Measurements from ENCODE around the gene NKD1. TPM values are rescaled to one million over a fixed set of nuclear protein-coding genes. Genes with fewer than 3 reads are reported as not detected.

Gene NKD1
- total and polyA plus RNA-seq, 7 donors, result under 0.01 to 18.0 (median 6.7) TPM

- 89% methylated on average over 17 of the region's 17 CpGs for WGBS, 2 donors
- TF ChIP-seq POLR2A (IDR thresholded peaks at IDR 0.05), result no peak
- TF ChIP-seq, protein P1, sequence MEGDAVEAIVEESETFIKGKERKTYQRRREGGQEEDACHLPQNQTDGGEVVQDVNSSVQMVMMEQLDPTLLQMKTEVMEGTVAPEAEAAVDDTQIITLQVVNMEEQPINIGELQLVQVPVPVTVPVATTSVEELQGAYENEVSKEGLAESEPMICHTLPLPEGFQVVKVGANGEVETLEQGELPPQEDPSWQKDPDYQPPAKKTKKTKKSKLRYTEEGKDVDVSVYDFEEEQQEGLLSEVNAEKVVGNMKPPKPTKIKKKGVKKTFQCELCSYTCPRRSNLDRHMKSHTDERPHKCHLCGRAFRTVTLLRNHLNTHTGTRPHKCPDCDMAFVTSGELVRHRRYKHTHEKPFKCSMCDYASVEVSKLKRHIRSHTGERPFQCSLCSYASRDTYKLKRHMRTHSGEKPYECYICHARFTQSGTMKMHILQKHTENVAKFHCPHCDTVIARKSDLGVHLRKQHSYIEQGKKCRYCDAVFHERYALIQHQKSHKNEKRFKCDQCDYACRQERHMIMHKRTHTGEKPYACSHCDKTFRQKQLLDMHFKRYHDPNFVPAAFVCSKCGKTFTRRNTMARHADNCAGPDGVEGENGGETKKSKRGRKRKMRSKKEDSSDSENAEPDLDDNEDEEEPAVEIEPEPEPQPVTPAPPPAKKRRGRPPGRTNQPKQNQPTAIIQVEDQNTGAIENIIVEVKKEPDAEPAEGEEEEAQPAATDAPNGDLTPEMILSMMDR (IDR thresholded peaks at IDR 0.05), result no peak
- Histone ChIP-seq H3K9me3 (no peaks in the 10 kb centered on the region), H3K27me3 (no peaks in the 10 kb centered on the region), H3K4me3 (no peak overlapping the region), H3K4me1 (peaks cover 0 to 100% (median 96%) of the 10 kb centered on the region in 4 donors), H3K27ac (peak overlapping the region; percentile 89 to 94 (median 91)), H3K36me3 (no peaks in the 10 kb centered on the region)
- no peak for DNase-seq
- intact Hi-C loops (cut with DNase I), result no loop called here
These were observed 58.3 kb downstream of the NKD1 start for GRCh38 chr16:50606431-50607050.

GRCh38 chr16:50607051-50607431, 58.8 kb downstream of the NKD1 start:
- Histone ChIP-seq H3K36me3 (no peaks in the 10 kb centered on the region), H3K27ac (peak overlapping the region; percentile 89 to 94 (median 91)), H3K27me3 (no peaks in the 10 kb centered on the region), H3K4me1 (peaks cover 0 to 100% (median 96%) of the 10 kb centered on the region in 4 donors), H3K9me3 (no peaks in the 10 kb centered on the region), H3K4me3 (no peak overlapping the region)
- intact Hi-C loops (cut with DNase I), result no loop called here
- no peak for DNase-seq
- TF ChIP-seq EP300 (IDR thresholded peaks at IDR 0.05) (no peak), POLR2A (IDR thresholded peaks at IDR 0.05) (no peak), POLR2AphosphoS5 (IDR thresholded peaks at IDR 0.05) (no peak)
- TF ChIP-seq, protein P1 (IDR thresholded peaks at IDR 0.05), result no peak
- 79% methylated on average over 3 of the region's 3 CpGs for WGBS, 2 donors

DNA sequence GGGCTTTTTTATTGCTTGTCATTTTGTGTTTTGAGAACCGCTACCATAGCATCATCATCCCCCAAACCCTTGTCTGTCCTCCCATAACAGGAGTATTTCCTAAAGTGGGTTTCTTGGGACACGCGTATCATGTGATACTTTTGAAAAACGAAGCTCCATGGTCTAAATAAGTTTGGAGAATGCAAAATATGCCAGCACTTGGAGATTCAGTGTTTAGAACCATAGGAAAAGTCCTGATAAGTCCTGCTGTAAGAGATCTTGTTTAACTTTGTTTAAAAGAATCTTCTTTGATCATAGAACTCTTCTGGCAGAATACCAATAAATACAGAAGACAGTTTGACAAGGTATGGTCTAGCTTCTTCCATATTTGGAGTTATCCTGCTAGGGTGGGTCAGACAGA, 59.3 kb downstream of the NKD1 start:
- H3K4me3 ChIP-seq, result no peak overlapping the region
- H3K27ac ChIP-seq, result peak overlapping the region; percentile 89 to 94 (median 91)
- H3K9me3 ChIP-seq, result no peaks in the 10 kb centered on the region
- H3K4me1 ChIP-seq, result peaks cover 0 to 100% (median 96%) of the 10 kb centered on the region in 4 donors
- intact Hi-C loops (cut with DNase I), result no loop called here
- WGBS, 2 donors, result 81 to 84% methylated on average over 4 of the region's 4 CpGs
- DNase-seq, result no peak
- H3K27me3 ChIP-seq, result no peaks in the 10 kb centered on the region
- TF ChIP-seq, protein P1 (IDR thresholded peaks at IDR 0.05), result no peak
- TF ChIP-seq POLR2A (IDR thresholded peaks at IDR 0.05) (no peak), POLR2AphosphoS5 (IDR thresholded peaks at IDR 0.05) (peak in 1 of 4 donors; percentile 35), EP300 (IDR thresholded peaks at IDR 0.05) (no peak)
- H3K36me3 ChIP-seq, result no peaks in the 10 kb centered on the region

- DNase-seq, result no peak
- Histone ChIP-seq H3K27me3 (no peaks in the 10 kb centered on the region), H3K9me3 (no peaks in the 10 kb centered on the region), H3K4me1 (peaks cover 0 to 100% (median 96%) of the 10 kb centered on the region in 4 donors), H3K36me3 (no peaks in the 10 kb centered on the region), H3K4me3 (no peak overlapping the region), H3K27ac (peak overlapping the region; percentile 89 to 94 (median 91))
- TF ChIP-seq, protein P1 (IDR thresholded peaks at IDR 0.05), result no peak
- TF ChIP-seq POLR2AphosphoS5 (IDR thresholded peaks at IDR 0.05) (no peak), EP300 (IDR thresholded peaks at IDR 0.05) (no peak)
- intact Hi-C loops (cut with DNase I), result no loop called here
- 94 to 95% methylated on average over 14 of the region's 14 CpGs for WGBS, 2 donors
These were observed 59.9 kb downstream of the NKD1 start for GRCh38 chr16:50607970-50608557.

Measured in sigmoid colon (tissue), 7 donors.